HUES6 (cell line): Measurements from ENCODE around the gene C3.

Experiments
- H3K27ac ChIP-seq: 2 replicates; pipeline ENCODE4 v1.7.0; 2013; ENCODE audit warnings: low read depth, mild to moderate bottlenecking, low read length, inconsistent platforms
- H3K27me3 ChIP-seq: 2 replicates; pipeline ENCODE4 v1.6.1; 2013; ENCODE audit warnings: low read length; ENCODE audit not compliant: control insufficient read depth, insufficient read depth
- H3K36me3 ChIP-seq: 2 replicates; pipeline ENCODE4 v1.6.1; 2013; ENCODE audit warnings: low read length; ENCODE audit not compliant: control insufficient read depth, insufficient read depth
- H3K4me1 ChIP-seq: 2 replicates; pipeline ENCODE4 v1.6.1; 2013; ENCODE audit warnings: low read length; ENCODE audit not compliant: control insufficient read depth, insufficient read depth
- H3K4me3 ChIP-seq: 2 replicates; pipeline ENCODE4 v1.5.1; 2013; ENCODE audit warnings: low read depth, low read length
- H3K9ac ChIP-seq: one replicate; pipeline ENCODE4 v1.6.1; 2013; ENCODE audit warnings: mild to moderate bottlenecking, low read length
- H3K9me3 ChIP-seq: 2 replicates; pipeline ENCODE4 v1.6.1; 2013; ENCODE audit warnings: low read depth, low read length; ENCODE audit not compliant: control insufficient read depth, insufficient read depth

Gene C3

GRCh38 chr19:6700586-6701316, 19.7 kb downstream of the C3 start:
- no peak overlapping the region for H3K27ac ChIP-seq
- H3K36me3 ChIP-seq = peaks cover 20% of the 10 kb centered on the region
- no peaks in the 10 kb centered on the region for H3K27me3 ChIP-seq
- H3K4me3 ChIP-seq = no peak overlapping the region
- no peaks in the 10 kb centered on the region for H3K9me3 ChIP-seq
- H3K4me1 ChIP-seq = no peaks in the 10 kb centered on the region
- H3K9ac ChIP-seq = no peak overlapping the region

GRCh38 chr19:6699935-6700334, 20.5 kb downstream of the C3 start:
- Histone ChIP-seq H3K36me3 (peaks cover 20% of the 10 kb centered on the region), H3K9ac (no peak overlapping the region), H3K27ac (no peak overlapping the region), H3K4me1 (no peaks in the 10 kb centered on the region), H3K4me3 (no peak overlapping the region), H3K27me3 (no peaks in the 10 kb centered on the region), H3K9me3 (no peaks in the 10 kb centered on the region)

GRCh38 chr19:6697291-6697690, 23.2 kb downstream of the C3 start:
- H3K4me1 ChIP-seq = no peaks in the 10 kb centered on the region
- no peaks in the 10 kb centered on the region for H3K9me3 ChIP-seq
- H3K27ac ChIP-seq = no peak overlapping the region
- H3K9ac ChIP-seq = no peak overlapping the region
- no peak overlapping the region for H3K4me3 ChIP-seq
- peaks cover 25% of the 10 kb centered on the region for H3K36me3 ChIP-seq
- H3K27me3 ChIP-seq = no peaks in the 10 kb centered on the region

- Histone ChIP-seq H3K9ac (no peak overlapping the region), H3K4me3 (no peak overlapping the region), H3K27me3 (no peaks in the 10 kb centered on the region), H3K9me3 (no peaks in the 10 kb centered on the region), H3K36me3 (peaks cover 19% of the 10 kb centered on the region; the same call in 1 of the 2 replicates), H3K27ac (no peak overlapping the region), H3K4me1 (no peaks in the 10 kb centered on the region)
Measured at GRCh38 chr19:6696239-6696820, 24.1 kb downstream of the C3 start.

- Histone ChIP-seq H3K27me3 (no peaks in the 10 kb centered on the region), H3K4me3 (no peak overlapping the region), H3K36me3 (peaks cover 19% of the 10 kb centered on the region; the same call in 1 of the 2 replicates), H3K4me1 (no peaks in the 10 kb centered on the region), H3K9me3 (no peaks in the 10 kb centered on the region), H3K27ac (no peak overlapping the region), H3K9ac (no peak overlapping the region)
Measured at GRCh38 chr19:6694147-6694815, 26.2 kb downstream of the C3 start.

GRCh38 chr19:6693681-6694080, 26.8 kb downstream of the C3 start:
- H3K9me3 ChIP-seq = no peaks in the 10 kb centered on the region

GRCh38 chr19:6693056-6693471, 27.4 kb downstream of the C3 start:
- no peak overlapping the region for H3K4me3 ChIP-seq
- no peak overlapping the region for H3K27ac ChIP-seq
- peaks cover 24% of the 10 kb centered on the region; the same call in 1 of the 2 replicates for H3K36me3 ChIP-seq
- H3K27me3 ChIP-seq = no peaks in the 10 kb centered on the region
- no peak overlapping the region for H3K9ac ChIP-seq
- no peaks in the 10 kb centered on the region for H3K4me1 ChIP-seq
- no peaks in the 10 kb centered on the region for H3K9me3 ChIP-seq

More at GRCh38 chr19:6693681-6694080, 26.8 kb downstream of the C3 start:
- H3K9ac ChIP-seq = no peak overlapping the region
- H3K27ac ChIP-seq = no peak overlapping the region
- peaks cover 23% of the 10 kb centered on the region; the same call in 1 of the 2 replicates for H3K36me3 ChIP-seq
- no peaks in the 10 kb centered on the region for H3K27me3 ChIP-seq
- H3K4me1 ChIP-seq = no peaks in the 10 kb centered on the region
- H3K4me3 ChIP-seq = no peak overlapping the region

GRCh38 chr19:6692027-6692426, 28.4 kb downstream of the C3 start:
- Histone ChIP-seq H3K4me1 (no peaks in the 10 kb centered on the region), H3K27ac (no peak overlapping the region), H3K27me3 (no peaks in the 10 kb centered on the region), H3K36me3 (peaks cover 21% of the 10 kb centered on the region; the same call in 1 of the 2 replicates), H3K9ac (no peak overlapping the region), H3K9me3 (no peaks in the 10 kb centered on the region), H3K4me3 (no peak overlapping the region)

GRCh38 chr19:6691342-6691741, 29.1 kb downstream of the C3 start:
- Histone ChIP-seq H3K27me3 (no peaks in the 10 kb centered on the region), H3K9me3 (no peaks in the 10 kb centered on the region), H3K36me3 (peaks cover 22% of the 10 kb centered on the region; the same call in 1 of the 2 replicates)

GRCh38 chr19:6690160-6690885, 30.1 kb downstream of the C3 start:
- Histone ChIP-seq H3K36me3 (peaks cover 28% of the 10 kb centered on the region; the same call in 1 of the 2 replicates), H3K27me3 (no peaks in the 10 kb centered on the region), H3K9me3 (no peaks in the 10 kb centered on the region), H3K4me3 (no peak overlapping the region), H3K27ac (no peak overlapping the region), H3K4me1 (no peaks in the 10 kb centered on the region), H3K9ac (no peak overlapping the region)

More at GRCh38 chr19:6691342-6691741, 29.1 kb downstream of the C3 start:
- H3K4me3 ChIP-seq = no peak overlapping the region
- no peak overlapping the region for H3K27ac ChIP-seq
- H3K4me1 ChIP-seq = no peaks in the 10 kb centered on the region
- H3K9ac ChIP-seq = no peak overlapping the region
